Testis (tissue), 2 donors: ENCODE results near the gene MYORG.

Experiments
- POLR2A ChIP-seq: fragments of 450-650 bp; IDR thresholded peaks from one replicate; pipeline ENCODE4 v1.6.1; 2017; ENCODE audit warnings: antibody characterized with exemption, mild to moderate bottlenecking, moderate library complexity
- TF ChIP-seq, protein P1 (sequence below), 3 experiments: fragments of 450-650 bp in 2 of 3; fragments of 200-600 bp in 1 of 3; sonication (generic) in 1 of 3; IDR thresholded peaks; one replicate each; pipeline ENCODE4 v1.5.1; 2016 to 2019; ENCODE audit warnings: antibody characterized with exemption in 3 of 3, mild to moderate bottlenecking in 2 of 3, moderate library complexity in 1 of 3

DNA sequence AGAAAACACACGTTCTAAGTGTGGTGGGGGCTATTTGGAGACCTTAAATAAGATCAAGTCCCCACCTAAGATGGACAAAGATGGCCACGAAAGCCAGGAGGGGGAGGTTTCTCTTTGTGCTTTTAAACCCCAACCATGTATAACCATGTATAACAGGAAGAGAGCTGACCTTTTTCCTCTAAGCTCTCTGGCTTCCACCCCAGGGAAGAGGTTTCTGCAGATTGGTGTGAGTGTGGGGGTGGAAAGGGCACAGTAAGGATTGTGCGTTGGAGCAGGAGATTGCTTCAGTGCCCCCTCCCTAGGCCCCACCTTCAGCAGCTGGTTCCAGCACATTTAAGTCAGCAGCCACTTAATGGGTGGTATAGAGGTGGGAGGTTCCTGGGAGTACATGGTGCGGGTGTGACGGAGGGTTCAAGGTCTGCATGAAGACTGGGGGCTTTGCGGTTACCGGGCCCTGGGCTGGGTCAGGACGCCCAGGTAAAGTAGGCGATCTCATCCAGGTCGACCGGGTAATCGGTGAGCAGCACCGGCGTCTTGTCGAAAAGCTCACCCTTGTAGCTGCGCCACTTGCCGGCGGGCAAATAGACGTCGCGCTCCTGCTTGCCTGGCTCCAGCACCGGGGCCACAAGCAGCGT is 6.2 kb downstream of the MYORG start:
- TF ChIP-seq, protein P1, sequence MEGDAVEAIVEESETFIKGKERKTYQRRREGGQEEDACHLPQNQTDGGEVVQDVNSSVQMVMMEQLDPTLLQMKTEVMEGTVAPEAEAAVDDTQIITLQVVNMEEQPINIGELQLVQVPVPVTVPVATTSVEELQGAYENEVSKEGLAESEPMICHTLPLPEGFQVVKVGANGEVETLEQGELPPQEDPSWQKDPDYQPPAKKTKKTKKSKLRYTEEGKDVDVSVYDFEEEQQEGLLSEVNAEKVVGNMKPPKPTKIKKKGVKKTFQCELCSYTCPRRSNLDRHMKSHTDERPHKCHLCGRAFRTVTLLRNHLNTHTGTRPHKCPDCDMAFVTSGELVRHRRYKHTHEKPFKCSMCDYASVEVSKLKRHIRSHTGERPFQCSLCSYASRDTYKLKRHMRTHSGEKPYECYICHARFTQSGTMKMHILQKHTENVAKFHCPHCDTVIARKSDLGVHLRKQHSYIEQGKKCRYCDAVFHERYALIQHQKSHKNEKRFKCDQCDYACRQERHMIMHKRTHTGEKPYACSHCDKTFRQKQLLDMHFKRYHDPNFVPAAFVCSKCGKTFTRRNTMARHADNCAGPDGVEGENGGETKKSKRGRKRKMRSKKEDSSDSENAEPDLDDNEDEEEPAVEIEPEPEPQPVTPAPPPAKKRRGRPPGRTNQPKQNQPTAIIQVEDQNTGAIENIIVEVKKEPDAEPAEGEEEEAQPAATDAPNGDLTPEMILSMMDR (IDR thresholded peaks at IDR 0.05) = no peak
- no peak for TF ChIP-seq POLR2A
